Neural progenitor cell (in vitro differentiated cells): Measurements from ENCODE around the gene TNNI3K.

Source experiments
- CTCF ChIP-seq: fragments of 200-600 bp; sonication (generic); IDR thresholded peaks from 2 replicates; pipeline ENCODE4 v1.5.1; 2017; ENCODE audit warnings: antibody characterized with exemption, mild to moderate bottlenecking
- EZH2 ChIP-seq: fragments of 200-600 bp; sonication (generic); IDR thresholded peaks from 2 replicates; pipeline ENCODE4 v1.6.1; 2017; ENCODE audit warnings: antibody characterized with exemption, mild to moderate bottlenecking, moderate library complexity

GRCh38 chr1:74486036-74486435 is 250.8 kb downstream of the TNNI3K start:
- TF ChIP-seq CTCF: no peak
- no peak for TF ChIP-seq EZH2
